Endodermal cell (in vitro differentiated cells): ENCODE data around the gene CCDC172. TPM values are rescaled to one million over a fixed set of nuclear protein-coding genes. Genes with fewer than 3 reads are reported as not detected.

Experiments used
- DNase-seq: peaks from one replicate; pipeline ENCODE4 v3.0.0-alpha.2; 2017
- H3K27ac ChIP-seq: 2 replicates; pipeline ENCODE4 v1.5.1; 2013; ENCODE audit warnings: mild to moderate bottlenecking, low read depth, low read length, moderate library complexity
- H3K27me3 ChIP-seq: 2 replicates; pipeline ENCODE4 v1.6.1; 2013; ENCODE audit warnings: mild to moderate bottlenecking, low read length, moderate library complexity; ENCODE audit not compliant: insufficient read depth, control insufficient read depth, poor library complexity, severe bottlenecking
- H3K36me3 ChIP-seq: 2 replicates; pipeline ENCODE4 v1.7.0; 2013; ENCODE audit warnings: mild to moderate bottlenecking, low read length, moderate library complexity; ENCODE audit not compliant: control insufficient read depth, insufficient read depth
- H3K4me1 ChIP-seq: one replicate; pipeline ENCODE4 v1.7.0; 2013; ENCODE audit warnings: low read length; ENCODE audit not compliant: control insufficient read depth, insufficient read depth
- H3K4me3 ChIP-seq: 2 replicates; pipeline ENCODE4 v1.5.1; 2013; ENCODE audit warnings: mild to moderate bottlenecking, low read length, moderate library complexity
- H3K9ac ChIP-seq: 2 replicates; pipeline ENCODE4 v1.6.1; 2013; ENCODE audit warnings: mild to moderate bottlenecking, low read length, moderate library complexity; ENCODE audit not compliant: poor library complexity, severe bottlenecking; ENCODE audit errors: extremely low read depth
- H3K9me3 ChIP-seq: 2 replicates; pipeline ENCODE4 v1.6.1; 2013; ENCODE audit warnings: mild to moderate bottlenecking, low read length, moderate library complexity; ENCODE audit not compliant: control insufficient read depth
- H3K27ac Mint-ChIP-seq: 2 replicates; pipeline ENCODE4 v1.8.0; 2020; ENCODE audit warnings: mixed read lengths
- H3K27me3 Mint-ChIP-seq: 2 replicates; pipeline ENCODE4 v1.8.0; 2021; ENCODE audit warnings: mild to moderate bottlenecking, mixed read lengths; ENCODE audit not compliant: insufficient read depth
- H3K36me3 Mint-ChIP-seq: 2 replicates; pipeline ENCODE4 v1.8.0; 2020; ENCODE audit warnings: low read depth, mixed read lengths
- H3K4me1 Mint-ChIP-seq: 2 replicates; pipeline ENCODE4 v1.8.0; 2020; ENCODE audit warnings: mixed read lengths
- H3K4me3 Mint-ChIP-seq: 2 replicates; pipeline ENCODE4 v1.8.0; 2020; ENCODE audit warnings: mild to moderate bottlenecking, moderate library complexity, mixed read lengths
- H3K9me3 Mint-ChIP-seq: 2 replicates; pipeline ENCODE4 v1.8.0; 2020; ENCODE audit warnings: mild to moderate bottlenecking, mixed read lengths
- CTCF ChIP-seq: fragments of 200-600 bp; sonication (generic); conservative IDR thresholded peaks from 2 replicates; pipeline ENCODE4 v1.5.0; 2021; ENCODE audit warnings: antibody characterized with exemption, mild to moderate bottlenecking
- WGBS, 2 experiments: methylation state at CpG; one replicate each; pipeline versions ENCODE4 v1.1.5 to v1.1.7; 2013; ENCODE audit warnings: missing lambda C conversion rate in 2 of 2, mixed read lengths in 1 of 2; ENCODE audit not compliant: insufficient coverage in 1 of 2, insufficient read length in 1 of 2; 5-methylcytosine and 5-hydroxymethylcytosine counted together
- total RNA-seq, 2 donors: library from RNA; stranded (reverse); fragmentation: NEBNext Ultra II Directional in 1 of 2; extraction: Animal tissue kit (Norgen Biotek cat#: 25700) in 1 of 2; gene quantifications; 2 replicates in 1 of 2; 3 replicates in 1 of 2; pipeline ENCODE4 v1.2.1, GENCODE V29; 2021

Gene CCDC172
- total RNA-seq, 2 donors from 2014 or later, result 0.37 TPM; not detected in 1

- no peaks in the 10 kb centered on the region for H3K9me3 ChIP-seq
- H3K36me3 Mint-ChIP-seq, result no peaks in the 10 kb centered on the region
- H3K27me3 Mint-ChIP-seq, result peaks cover 27% of the 10 kb centered on the region
- 69% methylated on average over 3 of the region's 3 CpGs; no CpG with 5 or more reads in 1 of the 2 experiments for WGBS, 2 experiments
- no peak overlapping the region for H3K27ac Mint-ChIP-seq
- peaks cover 15% of the 10 kb centered on the region for H3K27me3 ChIP-seq
- no peak overlapping the region for H3K9ac ChIP-seq
- no peaks in the 10 kb centered on the region for H3K4me1 ChIP-seq
- H3K27ac ChIP-seq, result no peak overlapping the region
- no peaks in the 10 kb centered on the region for H3K9me3 Mint-ChIP-seq
- no peaks in the 10 kb centered on the region for H3K4me1 Mint-ChIP-seq
- H3K4me3 ChIP-seq, result no peak overlapping the region
- H3K4me3 Mint-ChIP-seq, result no peak overlapping the region
- TF ChIP-seq CTCF, result no peak
- DNase-seq, result no peak
- H3K36me3 ChIP-seq, result no peaks in the 10 kb centered on the region
Observed at GRCh38 chr10:116281775-116282174, 42.5 kb upstream of the CCDC172 start.

- no peak for DNase-seq
- Histone ChIP-seq H3K4me1 (no peaks in the 10 kb centered on the region), H3K27ac (no peak overlapping the region), H3K36me3 (no peaks in the 10 kb centered on the region), H3K27me3 (no peaks in the 10 kb centered on the region), H3K4me3 (no peak overlapping the region), H3K9me3 (no peaks in the 10 kb centered on the region), H3K9ac (no peak overlapping the region)
- H3K4me1 Mint-ChIP-seq, result peaks cover 6% of the 10 kb centered on the region
- no peak for TF ChIP-seq CTCF
- peaks cover 10% of the 10 kb centered on the region for H3K27me3 Mint-ChIP-seq
- H3K9me3 Mint-ChIP-seq, result peaks cover 2% of the 10 kb centered on the region
- no peaks in the 10 kb centered on the region for H3K36me3 Mint-ChIP-seq
- no peak overlapping the region for H3K27ac Mint-ChIP-seq
- WGBS, 2 experiments, result 91 to 96% methylated on average over 9 of the region's 9 CpGs
- H3K4me3 Mint-ChIP-seq, result no peak overlapping the region
Observed at GRCh38 chr10:116286626-116287200, 37.5 kb upstream of the CCDC172 start.

GRCh38 chr10:116287906-116288501 lies 36.2 kb upstream of the CCDC172 start:
- Mint-ChIP-seq H3K27ac (no peak overlapping the region), H3K4me3 (no peak overlapping the region), H3K27me3 (peaks cover 3% of the 10 kb centered on the region), H3K36me3 (no peaks in the 10 kb centered on the region), H3K4me1 (peaks cover 6% of the 10 kb centered on the region), H3K9me3 (peaks cover 2% of the 10 kb centered on the region)
- H3K27ac ChIP-seq, result no peak overlapping the region
- H3K9ac ChIP-seq, result no peak overlapping the region
- TF ChIP-seq CTCF, result peak; percentile 91
- no peaks in the 10 kb centered on the region for H3K9me3 ChIP-seq
- H3K27me3 ChIP-seq, result no peaks in the 10 kb centered on the region
- H3K36me3 ChIP-seq, result no peaks in the 10 kb centered on the region
- no peak overlapping the region for H3K4me3 ChIP-seq
- peak; percentile 66 for DNase-seq
- no peaks in the 10 kb centered on the region for H3K4me1 ChIP-seq
- 41 to 67% methylated on average over 1 of the region's 1 CpG for WGBS, 2 experiments
